ENCODE measurements around the gene CCDC60. TPM values are rescaled to one million over a fixed set of nuclear protein-coding genes. Genes with fewer than 3 reads are reported as not detected.

CCDC60 gene
- total and polyA plus RNA-seq, 4 experiments from 2014 or later = not detected

DNA sequence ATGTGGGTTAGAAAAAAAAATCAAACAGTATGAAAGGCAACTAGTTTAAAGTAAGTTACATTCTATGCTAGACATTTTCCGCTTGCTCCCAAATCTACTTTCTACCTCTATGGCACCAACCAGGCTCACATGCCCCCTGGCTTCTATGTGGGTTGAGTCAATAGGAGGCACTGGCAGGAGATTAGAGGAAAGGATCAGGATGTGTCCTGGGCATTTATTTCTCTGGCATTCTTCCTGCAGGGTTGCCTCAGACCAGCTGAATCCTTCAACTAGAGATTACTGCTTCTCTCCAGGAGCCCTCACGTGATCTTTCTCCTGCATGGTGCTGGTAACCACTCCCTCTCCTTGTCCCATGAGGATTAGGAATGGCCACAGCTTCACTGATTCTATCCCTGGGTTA is 14.9 kb upstream of the CCDC60 start:
- H3K27ac ChIP-seq (ENCODE audit: low read depth, low read length) = no peak overlapping the region
- H3K4me3 Mint-ChIP-seq = no peak overlapping the region
- H3K4me3 ChIP-seq (ENCODE audit: low read length in 2 of 2) = no peak overlapping the region
- no peaks in the 10 kb centered on the region for H3K36me3 Mint-ChIP-seq
- H3K9me3 ChIP-seq (ENCODE audit: control insufficient read depth in 1 of 2, low read length in 2 of 2) = no peaks in the 10 kb centered on the region
- H3K36me3 ChIP-seq (ENCODE audit: insufficient read depth, low read length) = no peaks in the 10 kb centered on the region
- intact Hi-C loops (cut with micrococcal nuclease) = no loop called here
- peaks cover 0 to 7% (median 3%) of the 10 kb centered on the region in 8 donors for H3K9me3 Mint-ChIP-seq
- ChIA-PET CTCF (ENCODE audit: partially characterized antibody) (no interaction called here), POLR2A (ENCODE audit: partially characterized antibody) (no interaction called here)
- no peak for DNase-seq
- no peaks in the 10 kb centered on the region for H3K4me1 Mint-ChIP-seq
- H3K4me1 ChIP-seq (ENCODE audit: insufficient read depth, low read length) = no peaks in the 10 kb centered on the region
- no peak overlapping the region for H3K27ac Mint-ChIP-seq
- H3K27me3 ChIP-seq (ENCODE audit: insufficient read depth, low read length) = no peaks in the 10 kb centered on the region
- H3K27me3 Mint-ChIP-seq = peaks cover 6 to 18% of the 10 kb centered on the region in 2 donors

DNA sequence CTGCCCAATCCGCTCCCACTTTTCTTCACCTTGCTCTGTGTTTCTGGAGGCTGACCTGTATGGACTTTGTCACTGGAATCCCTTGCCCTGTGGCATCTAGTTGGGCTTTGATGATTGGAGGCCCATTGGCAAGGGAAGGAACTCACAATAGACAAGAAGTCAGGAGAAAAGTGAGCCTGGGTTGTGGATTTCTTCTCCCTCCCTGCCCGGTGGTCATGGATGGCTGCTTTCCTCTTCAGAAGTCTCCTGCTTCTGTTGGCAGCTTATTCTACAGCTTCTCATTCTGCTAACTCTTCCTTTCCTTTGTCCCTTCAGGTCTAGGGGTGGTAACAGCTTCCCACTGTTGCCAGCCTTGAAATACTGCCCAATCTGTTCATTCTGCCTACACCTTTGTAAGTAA is 13.9 kb upstream of the CCDC60 start:
- Histone ChIP-seq H3K9me3 (ENCODE audit: control insufficient read depth in 1 of 2, low read length in 2 of 2) (no peaks in the 10 kb centered on the region), H3K36me3 (ENCODE audit: insufficient read depth, low read length) (no peaks in the 10 kb centered on the region), H3K27me3 (ENCODE audit: insufficient read depth, low read length) (no peaks in the 10 kb centered on the region), H3K27ac (ENCODE audit: low read depth, low read length) (no peak overlapping the region), H3K4me1 (ENCODE audit: insufficient read depth, low read length) (no peaks in the 10 kb centered on the region), H3K4me3 (ENCODE audit: low read length in 2 of 2) (no peak overlapping the region)
- Mint-ChIP-seq H3K4me1 (no peaks in the 10 kb centered on the region), H3K4me3 (no peak overlapping the region), H3K9me3 (peaks cover 0 to 7% (median 3%) of the 10 kb centered on the region in 8 donors), H3K27me3 (peaks cover 6 to 11% of the 10 kb centered on the region in 2 donors), H3K27ac (no peak overlapping the region), H3K36me3 (no peaks in the 10 kb centered on the region)
- ChIA-PET POLR2A (ENCODE audit: partially characterized antibody) (no interaction called here), CTCF (ENCODE audit: partially characterized antibody) (no interaction called here)
- no peak for DNase-seq
- intact Hi-C loops (cut with micrococcal nuclease) = no loop called here

DNA sequence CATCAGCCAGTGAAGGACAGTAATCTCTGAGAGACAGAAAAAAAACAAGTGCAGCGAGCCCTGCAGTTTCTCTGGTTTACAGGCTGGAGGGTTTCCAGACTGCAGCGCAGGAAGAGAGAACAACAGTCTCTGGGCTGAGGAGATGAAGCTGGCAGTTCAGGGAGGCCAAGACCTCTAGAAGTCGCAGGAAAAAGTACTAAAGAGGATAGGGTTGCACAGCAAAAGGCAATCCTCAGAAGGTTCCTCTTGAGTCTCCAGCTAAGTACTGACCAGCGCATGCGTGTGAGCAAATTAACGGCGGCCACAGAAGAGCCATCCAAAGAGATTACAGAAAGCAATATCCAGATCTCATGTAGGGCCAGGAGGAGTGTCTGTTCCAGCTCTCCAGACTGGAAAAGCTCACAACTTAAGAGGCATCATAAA is 12.2 kb upstream of the CCDC60 start:
- Histone ChIP-seq H3K4me3 (ENCODE audit: low read length in 2 of 2) (no peak overlapping the region), H3K27ac (ENCODE audit: low read depth, low read length) (no peak overlapping the region), H3K4me1 (ENCODE audit: insufficient read depth, low read length) (no peaks in the 10 kb centered on the region), H3K9me3 (ENCODE audit: control insufficient read depth in 1 of 2, low read length in 2 of 2) (no peaks in the 10 kb centered on the region), H3K27me3 (ENCODE audit: insufficient read depth, low read length) (no peaks in the 10 kb centered on the region), H3K36me3 (ENCODE audit: insufficient read depth, low read length) (no peaks in the 10 kb centered on the region)
- no peak overlapping the region for H3K4me3 Mint-ChIP-seq
- H3K27ac Mint-ChIP-seq = no peak overlapping the region
- H3K9me3 Mint-ChIP-seq = peaks cover 0 to 7% (median 3%) of the 10 kb centered on the region in 8 donors
- H3K36me3 Mint-ChIP-seq = no peaks in the 10 kb centered on the region
- POLR2A ChIA-PET (ENCODE audit: partially characterized antibody) = no interaction called here
- intact Hi-C loops (cut with micrococcal nuclease) = no loop called here
- H3K27me3 Mint-ChIP-seq = peaks cover 6 to 11% of the 10 kb centered on the region in 2 donors
- no peaks in the 10 kb centered on the region for H3K4me1 Mint-ChIP-seq
- CTCF ChIA-PET (ENCODE audit: partially characterized antibody) = no interaction called here
- no peak for DNase-seq

DNA sequence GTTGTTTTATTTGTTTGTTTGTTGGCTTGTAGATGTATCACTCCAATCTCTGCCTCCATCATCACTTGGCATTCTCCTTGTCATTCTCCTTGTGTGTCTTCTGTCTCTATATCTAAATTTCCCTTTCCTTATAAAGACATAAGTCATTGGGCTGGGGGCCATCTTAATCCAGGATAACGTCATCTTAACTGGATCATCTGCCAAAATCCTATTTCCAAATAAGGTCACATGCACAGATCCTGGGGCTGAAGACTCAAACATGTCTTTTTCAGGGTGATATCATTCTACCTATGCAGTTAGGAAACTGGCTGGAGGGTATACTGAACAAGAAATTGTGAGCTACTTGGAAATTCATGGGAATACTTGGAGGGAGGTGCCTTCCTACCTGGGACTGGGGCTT is 8.7 kb upstream of the CCDC60 start:
- Histone ChIP-seq H3K4me3 (ENCODE audit: low read length in 2 of 2) (no peak overlapping the region), H3K27ac (ENCODE audit: low read depth, low read length) (no peak overlapping the region), H3K4me1 (ENCODE audit: insufficient read depth, low read length) (no peaks in the 10 kb centered on the region), H3K36me3 (ENCODE audit: insufficient read depth, low read length) (no peaks in the 10 kb centered on the region), H3K27me3 (ENCODE audit: insufficient read depth, low read length) (no peaks in the 10 kb centered on the region), H3K9me3 (ENCODE audit: control insufficient read depth in 1 of 2, low read length in 2 of 2) (no peaks in the 10 kb centered on the region)
- Mint-ChIP-seq H3K4me3 (no peak overlapping the region), H3K27me3 (peaks cover 0 to 10% of the 10 kb centered on the region in 2 donors), H3K4me1 (no peaks in the 10 kb centered on the region), H3K27ac (no peak overlapping the region), H3K36me3 (no peaks in the 10 kb centered on the region), H3K9me3 (peaks cover 0 to 9% (median 3%) of the 10 kb centered on the region in 8 donors)
- DNase-seq = no peak
- ChIA-PET CTCF (ENCODE audit: partially characterized antibody) (interaction anchor here (1.1 kb wide), 1 partner anchor 16 kb away, joined by 3 read pairs; no protein-coding TSS in a partner anchor), POLR2A (ENCODE audit: partially characterized antibody) (no interaction called here)
- intact Hi-C loops (cut with micrococcal nuclease) = no loop called here

DNA sequence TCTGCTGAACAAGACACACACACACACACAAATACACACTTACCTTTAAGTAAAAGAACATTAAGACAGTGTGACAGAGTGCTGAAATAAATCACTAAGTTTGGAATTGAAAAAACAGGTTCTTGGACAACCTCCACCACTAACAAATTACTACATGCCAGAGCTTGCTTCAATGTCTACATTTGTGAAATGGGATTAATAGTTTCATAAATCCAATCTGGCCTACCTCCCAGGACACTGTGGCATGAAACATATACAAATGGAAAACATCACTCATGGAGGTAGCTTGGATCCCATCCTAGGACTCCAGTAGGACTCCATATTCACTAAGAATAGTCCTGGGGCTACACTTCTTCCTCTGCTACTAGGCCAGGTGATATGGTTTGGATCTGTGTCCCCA is 8.2 kb upstream of the CCDC60 start:
- ChIA-PET POLR2A (ENCODE audit: partially characterized antibody) (no interaction called here), CTCF (ENCODE audit: partially characterized antibody) (no interaction called here)
- intact Hi-C loops (cut with micrococcal nuclease) = no loop called here
- no peaks in the 10 kb centered on the region for H3K36me3 ChIP-seq (ENCODE audit: insufficient read depth, low read length)
- no peak overlapping the region for H3K4me3 ChIP-seq (ENCODE audit: low read length in 2 of 2)
- no peaks in the 10 kb centered on the region for H3K36me3 Mint-ChIP-seq
- H3K9me3 Mint-ChIP-seq = peaks cover 0 to 9% (median 3%) of the 10 kb centered on the region in 8 donors
- no peak overlapping the region for H3K27ac ChIP-seq (ENCODE audit: low read depth, low read length)
- H3K4me1 ChIP-seq (ENCODE audit: insufficient read depth, low read length) = no peaks in the 10 kb centered on the region
- no peak overlapping the region for H3K4me3 Mint-ChIP-seq
- DNase-seq = no peak
- H3K4me1 Mint-ChIP-seq = no peaks in the 10 kb centered on the region
- no peaks in the 10 kb centered on the region for H3K27me3 ChIP-seq (ENCODE audit: insufficient read depth, low read length)
- H3K27ac Mint-ChIP-seq = no peak overlapping the region
- H3K9me3 ChIP-seq (ENCODE audit: control insufficient read depth in 1 of 2, low read length in 2 of 2) = no peaks in the 10 kb centered on the region
- H3K27me3 Mint-ChIP-seq = peaks cover 0 to 6% of the 10 kb centered on the region in 2 donors

DNA sequence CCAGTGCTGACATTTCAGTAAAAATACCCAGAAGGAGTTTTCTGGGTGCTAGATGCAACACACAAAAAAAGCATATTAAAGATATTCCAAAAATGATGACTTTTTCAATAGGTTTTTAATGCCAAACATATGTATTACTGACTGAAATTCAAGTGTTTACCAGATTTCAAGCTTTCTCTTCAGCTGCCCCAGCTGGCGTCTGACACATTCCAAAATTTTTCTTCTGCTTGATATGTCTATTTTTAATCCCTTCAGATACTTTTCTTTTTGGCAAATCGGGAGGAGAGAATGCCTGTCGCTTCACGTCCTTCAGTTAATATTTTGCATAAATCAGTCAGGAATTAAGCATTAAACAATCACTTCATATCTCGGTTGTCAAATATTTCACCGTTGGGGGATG is 7.1 kb upstream of the CCDC60 start:
- peaks cover 0 to 8% of the 10 kb centered on the region in 2 donors for H3K27me3 Mint-ChIP-seq
- Histone ChIP-seq H3K4me1 (ENCODE audit: insufficient read depth, low read length) (no peaks in the 10 kb centered on the region), H3K9me3 (ENCODE audit: control insufficient read depth in 1 of 2, low read length in 2 of 2) (no peaks in the 10 kb centered on the region), H3K27ac (ENCODE audit: low read depth, low read length) (no peak overlapping the region), H3K4me3 (ENCODE audit: low read length in 2 of 2) (no peak overlapping the region), H3K36me3 (ENCODE audit: insufficient read depth, low read length) (no peaks in the 10 kb centered on the region), H3K27me3 (ENCODE audit: insufficient read depth, low read length) (no peaks in the 10 kb centered on the region)
- no peak overlapping the region for H3K27ac Mint-ChIP-seq
- no peak for DNase-seq
- no peak overlapping the region for H3K4me3 Mint-ChIP-seq
- no peaks in the 10 kb centered on the region for H3K36me3 Mint-ChIP-seq
- no peaks in the 10 kb centered on the region for H3K4me1 Mint-ChIP-seq
- intact Hi-C loops (cut with micrococcal nuclease) = no loop called here
- peaks cover 0 to 9% (median 3%) of the 10 kb centered on the region in 8 donors for H3K9me3 Mint-ChIP-seq
- POLR2A ChIA-PET (ENCODE audit: partially characterized antibody) = no interaction called here
- CTCF ChIA-PET (ENCODE audit: partially characterized antibody) = no interaction called here

DNA sequence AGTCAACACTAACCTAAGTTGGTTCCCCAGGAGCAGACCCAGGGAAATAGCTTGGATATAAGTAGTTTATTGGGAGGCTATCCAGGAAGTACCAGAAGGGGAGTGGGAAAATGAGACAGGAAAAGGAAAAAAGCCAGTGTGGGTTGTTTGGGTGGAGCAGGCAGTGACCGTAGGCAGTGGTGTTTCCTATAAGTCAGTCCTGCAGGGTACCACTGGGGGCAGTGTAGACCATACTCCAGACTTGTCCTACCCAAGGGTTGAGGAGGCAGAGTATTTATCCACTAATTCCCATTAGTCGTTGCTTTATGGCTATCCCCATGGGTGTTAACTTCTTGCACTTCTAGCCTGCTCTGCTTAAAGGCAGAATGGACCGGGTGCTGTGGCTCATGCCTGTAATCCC is 6.4 kb upstream of the CCDC60 start:
- Mint-ChIP-seq H3K4me3 (no peak overlapping the region), H3K27me3 (peaks cover 0 to 9% of the 10 kb centered on the region in 2 donors), H3K36me3 (no peaks in the 10 kb centered on the region), H3K4me1 (no peaks in the 10 kb centered on the region), H3K9me3 (peaks cover 0 to 11% (median 1%) of the 10 kb centered on the region in 8 donors), H3K27ac (no peak overlapping the region)
- intact Hi-C loops (cut with micrococcal nuclease) = no loop called here
- DNase-seq = no peak
- no peak overlapping the region for H3K27ac ChIP-seq (ENCODE audit: low read depth, low read length)
- ChIA-PET POLR2A (ENCODE audit: partially characterized antibody) (no interaction called here), CTCF (ENCODE audit: partially characterized antibody) (no interaction called here)
- H3K36me3 ChIP-seq (ENCODE audit: insufficient read depth, low read length) = no peaks in the 10 kb centered on the region
- H3K4me1 ChIP-seq (ENCODE audit: insufficient read depth, low read length) = no peaks in the 10 kb centered on the region
- no peaks in the 10 kb centered on the region for H3K27me3 ChIP-seq (ENCODE audit: insufficient read depth, low read length)
- H3K9me3 ChIP-seq (ENCODE audit: control insufficient read depth in 1 of 2, low read length in 2 of 2) = no peaks in the 10 kb centered on the region
- no peak overlapping the region for H3K4me3 ChIP-seq (ENCODE audit: low read length in 2 of 2)

Data from CD4-positive, alpha-beta memory T cell (primary cell).